Activated CD4-positive, alpha-beta T cell treated with anti-CD3 and anti-CD28 coated beads for 4 hours (primary cell): Measurements from ENCODE around the gene MRPL22.
"Not testable (repeated sequence)": the region's sequence is repeated elsewhere in the genome, so short reads cannot be mapped to it uniquely, and the experiment has no call there.

Experiments used
- DNase-seq, 2 donors: peaks; one replicate each; pipeline ENCODE4 v3.0.0-alpha.2; 2020

Gene MRPL22

DNA sequence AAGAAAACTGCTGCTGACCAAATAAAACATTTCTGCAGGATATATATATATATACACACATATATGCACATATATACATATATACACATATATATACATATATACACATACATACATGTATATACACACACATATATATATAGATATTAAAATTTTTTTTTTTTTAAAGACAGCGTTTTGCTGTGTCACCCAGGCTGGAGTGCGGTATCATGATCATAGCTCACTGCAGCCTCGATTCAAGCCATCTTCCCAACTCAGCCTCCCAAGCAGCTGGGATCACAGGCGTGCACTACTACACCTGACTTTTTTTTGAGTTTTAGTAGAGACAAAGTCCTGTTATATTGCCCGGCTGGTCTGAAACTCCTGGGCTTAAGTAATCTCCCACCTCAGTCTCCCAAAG, 2.7 kb downstream of the MRPL22 start:
- DNase-seq, result no peak

DNA sequence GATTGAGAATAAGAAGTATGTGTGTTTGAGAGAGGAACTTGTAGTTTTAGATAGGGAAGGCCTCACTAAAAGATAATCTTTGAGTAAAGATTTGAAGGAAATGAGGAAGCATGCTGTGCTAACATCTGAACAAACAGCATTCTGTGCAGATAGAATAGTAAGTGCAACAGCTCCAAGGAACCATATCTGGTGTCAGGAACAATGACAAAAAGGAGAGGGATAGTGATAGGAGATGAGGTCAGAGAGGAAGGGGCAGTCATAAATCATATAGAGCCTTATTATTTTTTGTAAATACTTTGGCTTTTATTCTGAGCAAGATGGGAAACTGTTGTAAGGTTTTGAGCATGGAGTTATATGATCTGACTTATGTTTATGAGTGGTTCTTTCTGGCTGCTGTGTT, 3.8 kb downstream of the MRPL22 start:
- DNase-seq, result no peak

DNA sequence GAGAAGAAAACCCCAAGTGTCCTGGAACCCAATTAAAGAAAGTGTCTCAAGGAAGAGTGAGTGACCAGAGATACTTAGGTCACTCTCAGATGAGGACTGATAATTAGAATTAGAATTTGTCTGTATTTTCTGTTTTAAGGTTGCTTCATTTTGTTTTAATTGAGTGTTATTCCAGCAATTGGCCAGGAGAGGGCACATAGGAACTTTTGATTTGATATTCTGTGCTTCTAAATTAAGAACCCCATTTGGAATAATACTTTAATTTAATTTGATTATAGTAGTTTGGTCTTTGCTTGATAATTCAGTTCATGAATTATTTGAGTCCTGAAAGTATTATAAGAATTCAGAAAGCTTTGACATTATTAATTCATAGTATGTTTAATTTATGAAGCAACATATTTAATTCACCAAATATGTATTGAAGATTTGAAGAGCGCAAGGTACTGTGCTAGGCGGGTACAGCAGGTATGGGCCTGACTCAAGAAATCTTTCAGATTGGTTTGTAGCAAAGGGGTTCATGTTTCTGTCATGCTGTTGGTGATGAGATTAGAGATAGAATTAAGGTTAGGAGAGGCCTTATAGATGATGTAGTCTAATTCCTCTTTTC, 4.9 kb downstream of the MRPL22 start:
- DNase-seq, result no peak

DNA sequence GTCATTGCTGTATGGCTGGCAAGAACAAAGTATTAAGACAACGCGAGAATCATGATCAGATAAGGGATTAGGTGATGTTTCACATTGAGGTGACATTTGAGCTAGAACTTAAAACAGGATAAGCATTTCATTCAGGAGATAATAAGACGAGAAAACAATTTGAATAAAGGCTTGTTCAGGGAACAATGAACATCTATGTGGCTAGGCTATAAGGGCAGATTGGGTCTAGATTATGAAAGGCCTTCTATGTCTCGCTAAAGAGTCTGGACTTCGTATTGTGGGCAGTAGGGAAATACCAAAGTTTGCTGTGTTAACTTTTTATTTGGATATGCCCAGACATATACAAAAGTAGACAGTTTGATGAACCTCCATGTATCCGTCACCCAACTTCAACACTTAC, 6.9 kb downstream of the MRPL22 start:
- no peak for DNase-seq

DNA sequence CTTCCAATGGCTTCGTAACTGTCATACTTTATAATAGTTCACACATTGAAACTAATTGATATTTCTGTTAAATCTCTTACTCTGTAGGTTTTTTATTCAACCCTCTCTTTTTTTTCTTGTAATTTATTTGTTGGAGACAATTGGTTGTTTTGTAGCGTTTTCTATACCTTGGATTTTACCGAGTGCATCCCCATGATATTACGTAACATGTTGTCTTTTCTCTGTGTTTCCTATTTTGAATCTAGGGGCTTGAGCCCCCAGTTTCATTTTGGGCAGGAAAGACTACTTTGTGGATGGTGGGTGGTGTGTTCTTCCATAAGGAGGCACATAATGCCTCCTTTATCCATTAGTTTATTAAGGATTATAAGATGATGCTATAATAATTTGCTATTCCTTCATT, 7.4 kb downstream of the MRPL22 start:
- DNase-seq, result no peak

DNA sequence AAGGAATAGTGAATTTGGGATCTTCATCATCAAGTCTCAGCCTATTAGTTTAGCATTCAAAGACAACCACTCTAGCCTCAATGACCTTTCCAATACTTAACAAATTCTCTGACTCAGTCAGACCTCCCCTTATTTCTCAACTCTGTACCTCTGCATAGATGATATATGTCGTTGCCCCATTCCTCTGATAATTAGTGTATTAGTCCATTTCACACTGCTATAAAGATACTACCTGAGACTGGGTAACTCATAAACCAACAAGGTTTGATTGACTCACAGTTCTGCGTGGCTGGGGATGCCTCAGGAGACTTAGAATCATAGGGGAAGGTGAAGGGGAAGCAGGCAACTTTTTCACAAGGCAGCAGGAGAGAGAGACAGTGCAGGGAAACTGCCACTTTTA, 8.9 kb downstream of the MRPL22 start:
- no peak for DNase-seq

DNA sequence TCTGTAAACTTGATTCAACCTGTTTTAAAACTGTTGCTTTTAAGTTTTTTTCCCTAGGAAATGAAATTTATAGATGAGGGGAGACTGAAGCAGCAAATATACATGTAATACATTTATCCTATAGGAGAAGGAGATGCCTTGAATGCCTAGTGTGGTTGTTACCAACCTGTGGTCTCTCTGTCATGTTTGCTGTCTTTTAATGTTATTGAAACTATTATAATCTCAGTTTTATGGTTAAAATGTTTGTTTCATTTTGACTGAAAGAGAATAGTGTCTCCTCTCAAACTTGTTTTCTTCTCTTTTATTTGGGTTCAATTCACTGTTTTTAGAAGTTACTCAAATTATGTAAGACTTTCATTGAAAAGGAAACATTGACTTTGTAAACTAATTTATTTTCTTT, 15.8 kb downstream of the MRPL22 start:
- no peak for DNase-seq

DNA sequence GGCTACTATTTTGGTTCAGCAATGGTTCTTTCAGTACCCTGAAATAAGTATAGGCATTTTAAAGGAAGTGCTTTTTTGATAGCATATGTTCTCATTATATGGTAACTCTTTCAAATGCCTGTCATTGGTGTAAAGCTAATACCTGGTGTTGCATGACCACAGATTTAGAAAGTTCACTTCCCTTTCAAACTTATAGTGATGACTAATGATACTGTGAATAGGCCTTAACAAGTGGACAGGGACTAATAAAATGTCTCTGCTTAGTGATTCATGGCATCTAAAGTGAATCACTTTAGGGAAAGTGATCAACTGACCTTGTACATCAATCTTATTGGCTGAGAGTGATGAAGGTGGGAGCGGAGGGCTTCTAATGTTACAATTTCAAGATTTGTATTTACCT, 21.6 kb downstream of the MRPL22 start:
- no peak for DNase-seq

DNA sequence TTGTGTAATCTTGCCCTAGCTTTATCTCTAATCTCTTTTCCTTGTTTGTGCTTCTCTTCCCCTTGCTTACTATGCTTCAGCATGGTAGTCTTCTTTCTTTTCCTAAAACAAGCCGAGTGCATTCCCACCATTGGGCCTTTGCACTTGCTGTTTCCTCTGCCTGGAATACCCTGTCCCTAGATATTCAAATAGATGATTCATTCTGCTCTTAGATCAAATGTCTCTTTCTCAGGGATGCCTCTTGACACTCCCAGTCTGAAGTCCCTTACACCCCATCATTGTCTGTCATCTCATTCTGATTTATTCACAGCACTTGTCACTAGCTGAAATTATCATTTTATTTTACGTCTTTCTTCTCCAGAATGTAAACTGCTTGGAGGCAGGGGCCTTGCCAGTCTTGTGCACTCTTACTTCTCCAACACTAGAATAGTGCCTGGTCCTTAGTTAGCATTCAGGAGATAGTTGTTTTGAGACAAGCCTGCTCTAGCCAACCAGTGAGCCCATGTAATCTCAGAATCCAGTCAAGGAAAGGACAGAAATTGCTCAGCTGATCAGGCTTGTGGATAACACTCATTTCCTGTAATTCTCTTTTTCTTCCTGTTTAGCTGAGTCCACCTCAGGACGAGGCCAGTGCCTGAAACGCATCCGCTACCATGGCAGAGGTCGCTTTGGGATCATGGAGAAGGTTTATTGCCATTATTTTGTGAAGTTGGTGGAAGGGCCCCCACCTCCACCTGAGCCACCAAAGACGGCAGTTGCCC, 25.4 kb downstream of the MRPL22 start:
- no peak for DNase-seq

DNA sequence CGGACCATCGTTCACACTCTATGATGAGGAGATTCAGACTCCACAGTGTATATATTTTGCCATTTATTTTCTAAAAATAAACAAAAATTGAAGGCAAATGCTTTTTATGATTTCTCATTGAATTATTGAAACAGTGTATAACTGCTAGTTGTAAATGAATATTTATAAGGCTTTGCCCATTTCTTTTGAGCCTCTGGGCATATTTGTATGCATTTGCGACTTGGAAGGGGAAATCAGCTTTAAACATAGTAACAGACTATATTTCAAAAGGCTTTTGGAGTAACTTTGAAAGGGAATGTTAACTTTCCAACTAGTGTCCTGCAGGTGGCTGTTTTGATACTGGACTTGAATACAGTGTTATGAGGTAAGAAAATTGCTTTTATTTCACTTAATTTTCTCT, 26.0 kb downstream of the MRPL22 start:
- DNase-seq, result no peak

DNA sequence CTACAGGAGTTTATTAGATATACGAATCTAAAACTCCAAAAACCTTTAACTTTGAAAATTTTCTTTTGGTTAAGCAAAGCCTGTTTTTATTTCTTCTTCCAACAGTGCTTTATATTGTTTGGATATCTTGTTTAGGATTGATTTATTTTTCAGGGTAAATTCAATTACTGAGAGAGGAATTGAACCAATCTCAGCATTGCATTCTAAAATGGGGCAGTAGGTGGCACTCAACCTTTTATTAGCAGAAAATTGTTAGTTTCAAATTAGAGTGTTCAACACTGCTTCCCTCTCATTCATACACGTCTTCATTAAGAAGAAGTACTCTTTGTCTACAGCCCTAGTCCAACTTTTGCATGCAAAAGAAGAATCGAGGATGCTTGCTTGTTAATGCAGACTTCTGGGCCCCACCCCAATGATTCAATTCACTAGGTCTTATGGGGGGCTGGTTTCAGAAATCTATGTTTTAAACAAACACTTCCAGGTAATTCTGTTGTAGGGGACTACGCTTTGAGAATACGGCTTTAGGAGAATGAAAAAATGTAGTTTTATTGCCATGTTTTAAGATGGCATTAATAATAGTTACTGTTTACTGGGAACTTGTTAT, 26.6 kb downstream of the MRPL22 start:
- DNase-seq, result no peak

DNA sequence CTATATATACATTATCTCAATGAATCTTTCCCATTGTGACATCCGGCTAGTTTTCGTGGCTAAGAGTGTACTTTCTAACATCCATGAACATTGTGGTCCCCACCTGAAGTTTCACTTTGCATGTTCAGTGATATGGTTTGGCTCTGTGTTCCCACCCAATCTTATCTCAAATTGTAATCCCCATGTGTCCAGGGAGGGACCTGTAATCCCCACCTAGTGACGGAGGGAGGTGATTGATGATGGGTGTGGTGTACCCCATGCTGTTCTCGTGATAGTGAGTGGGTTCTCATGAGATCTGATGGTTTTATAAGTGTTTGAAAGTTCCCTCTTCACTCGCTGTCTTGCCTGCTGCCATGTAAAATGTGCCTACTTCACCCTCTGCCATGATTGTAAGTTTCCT, 28.1 kb downstream of the MRPL22 start:
- no peak for DNase-seq

DNA sequence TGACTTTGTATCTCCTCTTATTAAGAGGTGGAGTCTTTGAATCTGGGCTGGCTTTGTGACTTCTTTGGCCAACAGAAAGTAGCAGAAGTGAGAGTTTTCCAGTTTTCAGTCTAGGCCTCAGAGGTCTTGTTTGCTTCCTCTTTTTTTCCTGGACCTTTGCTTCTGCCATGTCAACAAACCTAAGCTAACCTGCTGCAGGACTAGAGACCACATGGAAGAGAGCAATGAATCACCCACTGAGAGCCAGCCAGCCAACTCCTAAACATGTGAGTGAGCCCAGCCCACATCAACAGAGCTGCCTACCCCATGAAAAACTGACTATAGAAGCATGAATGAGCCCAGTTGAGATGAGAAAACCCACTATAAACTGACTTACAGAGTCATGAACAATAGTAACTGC, 29.9 kb downstream of the MRPL22 start:
- no peak for DNase-seq

DNA sequence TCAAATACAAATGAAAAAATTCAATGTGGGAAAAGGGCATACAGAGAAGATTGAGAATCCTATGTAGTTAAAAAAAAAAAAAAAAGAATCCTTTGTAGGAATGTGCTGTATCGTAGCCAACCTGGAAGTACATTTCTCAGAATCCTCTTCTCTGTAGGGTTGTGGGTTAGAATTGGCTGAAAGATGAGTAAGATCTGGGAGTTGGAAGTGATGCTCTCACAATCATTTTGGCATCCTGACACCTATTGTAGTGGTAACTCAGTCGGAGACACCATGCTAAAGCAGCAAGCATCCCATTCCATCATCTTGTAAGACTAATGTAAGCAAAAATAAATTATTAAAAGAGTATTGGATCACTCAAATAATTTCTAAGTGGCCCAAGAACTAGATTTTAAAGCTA, 30.6 kb downstream of the MRPL22 start:
- no peak for DNase-seq

DNA sequence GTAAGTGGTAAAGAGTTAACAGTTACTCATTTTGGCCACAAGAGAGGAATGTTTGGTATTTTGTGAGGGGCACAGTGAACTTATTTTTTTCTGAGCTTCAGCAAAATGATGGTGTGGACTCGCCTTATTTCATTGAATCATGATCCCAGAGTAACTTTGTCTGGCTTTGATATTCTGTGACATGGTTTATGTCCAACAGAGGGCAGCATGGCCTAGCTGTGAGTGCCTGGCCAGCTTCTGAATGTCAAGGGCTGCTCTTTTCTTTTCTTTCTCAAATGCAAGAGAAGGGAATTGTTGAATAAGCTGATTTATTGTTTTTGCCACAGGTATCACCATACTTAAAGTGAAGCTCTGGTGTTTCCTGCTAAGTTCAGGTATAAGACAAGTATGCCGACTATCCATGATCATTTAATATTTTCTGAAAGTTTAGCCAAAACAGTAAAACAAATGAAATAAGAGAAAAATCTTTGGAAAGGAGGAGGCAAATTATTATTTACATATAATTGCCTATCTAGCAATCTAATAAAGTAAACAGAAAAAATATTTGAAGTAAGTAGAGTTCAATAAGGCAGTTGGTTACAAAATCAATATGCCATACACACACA, 31.7 kb downstream of the MRPL22 start:
- no peak for DNase-seq

DNA sequence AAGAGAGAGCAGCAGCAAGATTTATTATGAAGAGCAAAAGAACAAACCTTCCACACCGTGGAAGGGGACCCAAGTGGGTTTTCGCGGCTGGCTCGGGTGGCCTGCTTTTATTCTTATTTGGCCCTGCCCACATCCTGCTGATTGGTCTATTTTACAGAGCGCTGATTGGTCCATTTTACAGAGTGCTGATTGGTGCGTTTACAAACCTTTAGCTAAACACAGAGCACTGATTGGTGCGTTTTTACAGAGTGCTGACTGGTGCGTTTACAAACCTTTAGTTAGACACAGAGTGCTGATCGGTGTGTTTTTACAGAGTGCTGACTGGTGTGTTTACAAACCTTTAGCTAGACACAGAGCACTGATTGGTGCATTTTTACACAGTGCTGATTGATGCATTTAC, 35.2 kb downstream of the MRPL22 start:
- not testable (repeated sequence) for DNase-seq

DNA sequence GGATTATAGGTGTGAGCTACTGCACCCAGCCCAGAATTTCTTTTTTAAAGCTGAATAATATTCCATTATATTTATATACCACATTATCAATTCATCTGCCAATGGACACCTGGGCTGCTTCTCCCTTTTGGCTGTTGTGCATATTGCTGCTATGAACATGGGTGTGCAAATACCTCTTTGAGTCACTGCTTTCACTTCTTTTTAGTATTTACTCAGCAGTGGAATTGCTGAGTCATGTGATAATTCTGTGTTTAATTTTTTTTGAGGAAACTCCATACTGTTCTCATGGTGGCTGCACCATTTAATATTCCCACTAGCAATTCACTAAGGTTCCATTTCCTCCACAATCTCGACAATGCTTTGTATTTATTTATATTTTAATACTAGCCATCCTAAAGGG, 36.5 kb downstream of the MRPL22 start:
- no peak for DNase-seq

DNA sequence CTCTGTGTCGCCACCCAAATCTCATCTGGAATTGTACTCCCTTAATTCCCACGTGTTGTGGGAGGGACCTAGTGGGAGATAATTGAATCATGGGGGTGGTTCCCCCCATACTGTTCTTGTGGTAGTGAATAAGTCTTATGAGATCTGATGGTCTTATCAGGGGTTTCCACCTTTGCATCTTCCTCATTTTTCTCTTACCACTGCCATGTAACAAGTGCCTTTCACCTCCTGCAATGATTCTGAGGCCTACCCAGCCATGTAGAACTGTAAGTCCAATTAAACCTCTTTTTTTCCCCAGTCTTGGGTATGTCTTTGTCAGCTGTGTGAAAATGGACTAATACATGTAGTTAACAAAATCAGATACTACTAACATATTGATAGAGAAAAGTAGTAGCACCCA, 37.4 kb downstream of the MRPL22 start:
- DNase-seq, result not testable (repeated sequence)

DNA sequence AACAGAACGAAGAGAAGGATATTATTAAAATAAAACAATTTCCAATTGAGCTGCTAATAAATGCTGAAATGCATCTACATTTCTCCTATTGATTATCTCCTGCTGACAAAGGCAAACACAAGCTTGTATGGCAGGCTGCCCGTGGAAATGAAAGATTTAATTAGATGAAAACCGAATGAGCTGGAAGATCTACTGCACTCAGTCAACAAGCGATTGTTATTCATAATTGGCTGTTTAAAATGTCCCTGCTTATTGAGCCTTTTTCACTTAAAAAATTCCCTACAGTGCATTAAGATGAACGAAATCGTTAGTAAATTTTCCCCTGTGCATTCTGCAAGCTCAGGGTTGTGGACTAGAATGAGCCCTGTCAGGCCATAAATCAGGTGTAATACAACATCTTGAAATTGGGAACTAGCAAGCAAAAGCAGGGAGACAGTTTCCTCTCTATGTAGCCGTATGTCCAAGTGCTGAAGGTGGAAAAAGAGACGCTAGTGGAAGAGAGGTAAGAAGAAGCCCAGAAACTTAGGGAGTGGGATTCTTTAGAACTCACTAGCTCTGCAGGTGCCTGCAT, 44.2 kb downstream of the MRPL22 start:
- DNase-seq, result no peak

DNA sequence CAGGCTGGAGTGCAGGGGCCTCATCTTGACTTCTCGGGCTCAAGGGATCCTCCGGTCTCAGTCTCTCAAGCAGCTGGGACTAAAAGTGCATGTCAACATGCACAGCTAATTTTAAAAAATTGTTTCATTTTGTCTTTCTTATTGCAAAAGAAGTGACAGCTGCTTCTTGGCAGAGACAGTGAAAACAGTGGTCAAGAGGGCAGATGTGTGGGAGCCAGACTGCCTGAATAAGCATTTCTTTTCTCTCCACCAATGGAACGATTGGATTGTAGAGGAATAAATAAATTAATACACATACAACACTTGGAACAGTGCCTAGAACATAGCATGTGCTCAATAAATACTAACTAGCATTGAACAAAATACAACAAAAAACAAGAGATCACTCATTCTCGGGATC, 45.3 kb downstream of the MRPL22 start:
- DNase-seq, result no peak

DNA sequence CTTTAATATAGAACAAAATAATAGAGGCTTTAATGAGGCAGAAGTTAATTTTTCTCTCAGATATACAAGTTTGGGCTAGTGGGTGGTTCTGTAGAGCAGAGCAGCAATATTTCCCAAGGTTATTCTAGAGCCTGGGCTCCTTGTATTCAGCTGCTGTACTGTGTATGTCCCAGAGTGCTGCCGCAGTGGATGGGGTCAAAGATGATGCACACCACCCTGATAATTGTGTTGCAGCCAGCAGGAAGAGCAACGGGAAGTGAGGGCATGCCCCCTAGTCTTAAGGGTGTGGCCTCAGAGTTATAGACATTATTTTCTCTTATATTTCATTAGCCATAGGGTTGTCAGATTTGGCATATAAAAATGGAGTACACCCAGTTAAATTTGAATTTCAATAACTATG, 48.8 kb downstream of the MRPL22 start:
- no peak for DNase-seq

DNA sequence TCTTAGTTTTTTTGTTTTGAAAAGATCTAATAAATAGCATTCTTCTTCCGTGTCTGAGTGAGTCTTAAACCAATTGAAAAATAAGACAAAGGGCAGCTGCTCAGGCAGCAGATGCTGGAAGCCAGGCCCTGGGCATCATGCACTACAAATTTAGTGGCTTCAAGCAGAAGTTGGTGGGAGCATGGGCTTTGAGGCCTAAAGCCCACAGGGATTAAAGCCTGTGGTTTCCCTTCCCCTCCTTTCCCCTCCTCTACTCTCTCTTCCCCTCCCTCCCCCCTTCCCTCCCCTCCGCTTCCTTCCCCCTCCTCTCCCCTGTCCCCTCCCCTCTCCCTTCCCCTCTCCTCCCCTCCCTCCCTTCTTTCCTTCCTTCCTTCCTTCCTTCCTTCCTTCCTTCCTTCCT, 52.6 kb downstream of the MRPL22 start:
- DNase-seq, result no peak

DNA sequence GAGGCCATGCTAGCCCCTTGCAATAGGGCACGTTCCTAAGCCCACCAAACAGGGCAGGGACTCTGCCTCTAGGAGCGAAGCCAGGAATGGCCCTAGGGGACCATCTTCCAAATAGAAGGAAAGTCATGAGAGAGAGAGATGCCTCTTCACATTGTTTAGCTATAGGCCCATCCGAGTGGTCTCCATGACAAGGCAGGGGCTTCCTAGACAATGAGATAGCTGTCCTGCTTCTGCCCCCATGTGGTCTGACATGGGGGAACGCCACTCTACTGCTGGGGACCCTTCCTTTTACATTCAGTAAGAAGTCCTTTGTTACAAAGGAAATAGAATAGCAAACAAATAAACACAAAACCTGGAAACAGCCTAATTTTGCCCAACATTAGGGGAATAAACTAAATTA, 54.8 kb downstream of the MRPL22 start:
- no peak for DNase-seq

DNA sequence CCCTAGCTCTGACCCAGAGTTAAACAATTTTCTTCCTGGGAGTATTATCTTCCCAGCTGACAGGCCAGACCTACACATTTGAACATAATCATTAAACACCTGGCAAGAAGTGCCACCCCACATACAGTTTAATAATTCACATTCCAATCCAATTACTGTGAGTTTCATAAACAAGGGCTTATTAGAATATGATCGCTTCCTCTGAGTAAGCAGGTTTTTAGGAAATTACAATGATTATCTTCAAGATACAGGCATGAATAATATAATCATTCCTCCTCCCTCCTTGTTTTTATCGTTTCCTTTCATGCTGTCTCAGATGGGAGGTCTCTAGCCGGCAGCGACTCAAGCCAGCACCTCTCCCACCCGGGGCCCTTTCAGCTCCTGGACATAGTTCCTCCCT, 56.9 kb downstream of the MRPL22 start:
- no peak for DNase-seq
